ENCODE results near the gene CADM2.
"Not testable (repeated sequence)": the region's sequence is repeated elsewhere in the genome, so short reads cannot be mapped to it uniquely, and the experiment has no call there.

The CADM2 gene

DNA sequence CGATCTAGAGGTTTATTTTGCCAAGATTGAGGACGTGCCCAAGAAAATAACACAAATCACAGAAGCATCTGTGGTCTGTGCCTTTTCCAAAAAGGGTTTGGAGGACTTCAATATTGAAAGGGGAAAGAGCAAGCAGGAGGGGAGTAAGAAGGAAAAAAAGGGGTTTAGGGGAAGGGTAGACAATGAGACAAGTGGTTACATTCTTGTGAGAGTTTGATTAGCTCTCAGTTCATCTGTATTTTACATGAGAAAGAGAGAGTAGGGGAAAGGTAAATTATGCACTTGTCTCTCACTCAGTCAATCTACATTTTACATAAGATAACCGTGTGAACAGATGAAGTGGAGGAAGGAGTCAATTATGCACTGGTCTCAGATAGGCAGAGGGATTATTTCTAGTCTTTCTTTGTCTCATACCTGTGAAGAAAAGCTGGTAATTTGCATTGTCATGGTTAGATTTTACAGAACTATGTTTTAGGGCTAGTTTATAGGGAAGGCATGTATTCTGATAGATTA, 931.3 kb downstream of the CADM2 start:
- DNase-seq (ENCODE audit: low read depth in 4 of 4, low spot score in 1 of 4): no peak

DNA sequence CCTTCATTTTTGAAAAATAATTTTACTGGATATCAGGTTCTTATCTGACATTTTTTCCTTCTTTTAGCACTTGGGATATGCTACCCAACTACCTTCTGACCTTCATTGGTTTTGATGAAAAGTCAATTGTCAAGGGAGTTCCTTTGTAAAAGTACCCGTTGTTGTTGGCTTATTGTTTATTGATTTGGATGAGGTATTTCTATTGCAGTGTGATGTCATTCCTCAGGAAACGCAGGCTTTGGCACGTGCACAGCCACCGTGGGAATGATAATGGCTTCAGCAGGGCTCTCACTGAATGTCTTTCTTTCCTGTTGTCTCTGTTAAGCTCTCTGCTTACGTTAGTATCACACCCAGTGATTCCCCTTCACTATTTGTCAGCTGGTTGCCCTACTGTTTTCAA, 944.6 kb downstream of the CADM2 start:
- no peak for DNase-seq (ENCODE audit: low read depth in 4 of 4, low spot score in 1 of 4)

DNA sequence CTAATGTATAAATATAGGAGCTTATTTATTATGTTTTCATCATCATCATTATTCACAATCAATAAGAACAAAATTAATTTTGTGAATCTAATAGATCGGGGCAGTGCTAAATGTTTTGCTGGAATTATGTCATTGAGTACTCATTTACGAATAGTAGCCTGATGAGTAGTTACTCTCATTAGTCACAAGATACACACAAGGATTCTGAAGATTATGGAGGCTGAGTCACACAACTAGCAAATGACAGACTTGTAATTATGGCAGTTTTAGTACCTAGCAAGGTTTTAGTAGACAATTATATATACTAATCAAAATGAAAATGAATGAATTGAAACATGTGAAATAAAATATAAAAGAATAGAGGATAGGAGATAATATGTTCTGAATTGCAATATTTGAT, 954.2 kb downstream of the CADM2 start:
- DNase-seq (ENCODE audit: low read depth in 4 of 4, low spot score in 1 of 4): no peak

- no peak for DNase-seq (ENCODE audit: low read depth in 4 of 4, low spot score in 1 of 4)
Measured at GRCh38 chr3:85922374-85922773, 963.6 kb downstream of the CADM2 start.

DNA sequence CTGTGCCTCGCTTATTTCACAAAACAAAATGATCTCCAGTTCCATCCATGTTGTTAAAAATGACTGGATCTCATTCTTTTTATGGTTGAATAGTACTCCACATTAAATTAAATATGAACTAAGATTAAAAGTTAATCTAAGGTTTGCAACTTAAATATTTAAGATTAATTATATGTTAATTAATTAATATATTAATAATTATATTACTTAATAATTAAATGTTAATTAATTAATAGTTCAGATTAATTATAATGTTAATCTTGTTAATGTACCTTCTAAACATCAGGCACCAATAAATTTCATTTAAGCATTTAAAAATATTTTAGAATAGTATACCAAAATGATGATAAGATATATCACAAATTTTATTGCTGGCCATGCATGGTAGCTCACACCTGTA, 971.9 kb downstream of the CADM2 start:
- DNase-seq (ENCODE audit: low read depth in 4 of 4, low spot score in 1 of 4): no peak

- no peak for DNase-seq (ENCODE audit: low read depth in 4 of 4, low spot score in 1 of 4)
Measured at GRCh38 chr3:85933326-85933725, 974.5 kb downstream of the CADM2 start.

GRCh38 chr3:85935171-85935570, 976.4 kb downstream of the CADM2 start:
- DNase-seq (ENCODE audit: low read depth in 4 of 4, low spot score in 1 of 4): no peak

GRCh38 chr3:85939074-85939482, 980.3 kb downstream of the CADM2 start:
- DNase-seq (ENCODE audit: low read depth in 4 of 4, low spot score in 1 of 4): no peak

DNA sequence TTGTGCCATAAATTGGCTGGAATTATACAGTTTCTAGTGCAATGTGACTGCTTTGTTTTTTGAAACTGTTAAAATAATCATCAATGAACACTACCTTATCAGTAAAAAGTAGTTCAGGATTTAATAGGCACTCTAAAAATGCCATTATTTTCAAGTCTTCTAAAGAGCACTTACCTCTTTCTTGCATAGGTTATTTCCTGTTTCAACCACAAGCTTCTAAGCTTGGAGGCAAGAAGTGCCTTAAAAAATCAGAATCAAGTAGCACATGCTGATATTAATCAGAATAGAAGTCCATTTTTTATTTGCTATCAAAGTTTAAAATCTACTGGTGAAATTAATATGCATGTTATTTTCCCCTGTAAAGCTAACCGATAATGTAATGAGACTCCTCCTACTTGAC, 991.6 kb downstream of the CADM2 start:
- DNase-seq (ENCODE audit: low read depth in 4 of 4, low spot score in 1 of 4): no peak

- DNase-seq (ENCODE audit: low read depth in 4 of 4, low spot score in 1 of 4): no peak
Measured at GRCh38 chr3:85960793-85961192, 1002.0 kb downstream of the CADM2 start.

- DNase-seq (ENCODE audit: low read depth in 4 of 4, low spot score in 1 of 4): no peak
Measured at GRCh38 chr3:85977615-85978338, 1019.0 kb downstream of the CADM2 start.

GRCh38 chr3:85979034-85979433, 1020.2 kb downstream of the CADM2 start:
- no peak for DNase-seq (ENCODE audit: low read depth in 4 of 4, low spot score in 1 of 4)

DNA sequence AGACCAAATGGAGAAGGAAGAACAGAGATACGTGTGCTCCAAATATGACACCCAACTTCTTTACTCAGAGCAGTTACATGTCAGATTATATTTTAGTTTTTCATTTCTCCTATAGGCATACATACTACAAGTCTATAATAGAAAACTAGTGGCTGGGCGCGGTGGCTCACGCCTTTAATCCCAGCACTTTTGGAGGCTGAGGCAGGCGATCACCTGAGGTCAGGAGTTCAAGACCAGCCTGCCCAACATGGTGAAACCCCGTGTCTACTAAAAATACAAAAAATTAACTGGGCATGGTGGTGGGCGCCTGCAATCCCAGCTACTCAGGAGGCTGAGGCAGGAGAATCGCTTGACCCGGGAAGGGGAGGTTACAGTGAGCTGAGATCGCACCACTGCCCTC, 1030.8 kb downstream of the CADM2 start:
- DNase-seq (ENCODE audit: low read depth in 4 of 4, low spot score in 1 of 4): not testable (repeated sequence)

DNA sequence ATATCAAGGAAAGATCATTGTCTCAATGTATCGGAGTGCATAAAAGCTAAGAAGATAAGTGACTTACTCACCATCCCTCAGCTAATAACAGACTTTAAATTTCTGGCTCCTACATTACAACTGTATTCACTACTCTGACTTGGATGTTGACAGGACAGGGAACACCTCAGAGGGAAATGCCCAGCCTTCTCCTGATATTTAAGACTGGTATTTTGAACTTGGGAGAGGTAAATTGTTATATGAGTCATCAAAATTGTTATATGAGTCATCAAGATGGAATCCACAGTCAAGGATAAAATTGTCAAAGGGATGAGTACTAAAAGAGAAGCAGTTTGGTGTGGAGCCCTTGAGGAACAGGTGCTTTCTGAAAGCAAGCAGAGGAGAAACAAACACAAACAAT, 1070.8 kb downstream of the CADM2 start:
- DNase-seq (ENCODE audit: low read depth in 4 of 4, low spot score in 1 of 4): no peak

DNA sequence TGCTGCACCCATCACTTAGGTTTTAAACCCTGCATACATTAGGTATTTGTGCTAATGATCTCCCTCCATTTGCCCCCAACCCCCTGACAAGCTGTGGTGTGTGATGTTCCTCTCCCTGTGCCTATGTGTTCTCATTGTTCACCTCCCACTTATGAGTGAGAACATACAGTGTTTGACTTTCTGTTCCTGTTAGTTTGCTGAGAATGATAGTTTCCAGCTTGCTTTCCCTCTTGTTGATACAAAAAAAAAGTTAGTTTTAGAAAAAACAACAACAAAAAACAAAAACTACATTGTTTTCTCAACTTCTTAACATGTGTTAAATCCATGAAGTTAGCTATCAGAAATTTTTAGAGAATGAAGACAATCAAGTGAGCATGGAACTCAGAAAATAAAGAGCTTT, 1079.1 kb downstream of the CADM2 start:
- DNase-seq (ENCODE audit: low read depth in 4 of 4, low spot score in 1 of 4): no peak

- no peak for DNase-seq (ENCODE audit: low read depth in 4 of 4, low spot score in 1 of 4)
Measured at GRCh38 chr3:86046436-86047136, 1087.8 kb downstream of the CADM2 start.

GRCh38 chr3:86047161-86047560, 1088.4 kb downstream of the CADM2 start:
- DNase-seq (ENCODE audit: low read depth in 4 of 4, low spot score in 1 of 4): no peak

DNA sequence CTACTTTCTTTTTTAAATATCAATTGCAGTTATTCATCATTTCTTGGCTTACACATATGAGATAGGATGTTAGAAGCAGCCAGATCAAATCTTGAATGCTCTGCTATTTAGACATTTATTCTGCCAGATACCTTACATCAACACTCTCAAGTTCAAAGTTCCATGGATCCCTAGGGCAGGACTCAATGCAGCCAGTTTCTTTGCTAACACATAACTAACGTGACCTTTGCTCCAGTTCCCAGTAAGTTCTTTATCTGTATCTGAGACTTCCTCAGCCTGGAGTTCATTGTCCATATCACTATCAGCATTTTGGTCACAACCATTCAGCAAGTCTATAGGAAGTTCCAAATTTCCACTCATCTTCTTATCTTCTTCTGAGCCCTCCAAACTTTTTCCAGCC, 1092.3 kb downstream of the CADM2 start:
- DNase-seq (ENCODE audit: low read depth in 4 of 4, low spot score in 1 of 4): no peak

DNA sequence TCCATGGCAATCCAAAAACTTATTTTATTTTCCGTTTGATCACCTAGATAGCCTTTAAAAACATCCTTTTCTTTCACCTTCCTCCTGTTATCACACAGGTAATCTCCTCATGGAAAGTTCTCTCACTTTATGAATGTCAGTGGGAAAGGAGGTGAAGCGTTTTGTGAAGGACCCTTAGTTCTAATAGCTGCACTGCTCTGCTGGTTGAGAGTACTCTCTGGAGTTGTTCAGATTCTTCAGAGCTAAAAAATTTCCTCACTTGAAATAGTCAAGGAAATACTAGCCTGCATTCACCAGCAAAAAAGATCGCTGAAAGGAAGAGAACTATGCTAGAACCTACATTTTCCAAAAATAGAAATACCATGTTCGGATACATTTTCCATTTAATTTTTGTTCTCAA, 1097.2 kb downstream of the CADM2 start:
- DNase-seq (ENCODE audit: low read depth in 4 of 4, low spot score in 1 of 4): no peak

DNA sequence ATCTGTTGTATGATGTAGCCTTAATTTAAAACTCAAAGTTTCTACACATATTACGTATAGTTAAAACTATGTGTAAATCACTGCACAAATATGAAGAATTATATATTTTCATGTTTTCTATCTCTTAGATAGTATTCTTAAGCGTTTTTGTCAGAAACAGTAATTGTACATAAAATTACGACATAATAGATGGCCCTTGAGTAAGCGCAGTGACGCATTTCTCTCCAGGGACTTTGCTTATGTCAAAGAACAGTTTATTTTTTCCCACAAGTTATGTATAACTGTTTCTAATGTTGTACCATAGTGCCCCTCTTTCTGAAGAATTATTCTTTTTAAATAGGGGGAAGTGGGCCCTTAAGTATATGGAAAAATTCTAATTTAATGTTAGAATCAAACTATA, 1098.2 kb downstream of the CADM2 start:
- no peak for DNase-seq (ENCODE audit: low read depth in 4 of 4, low spot score in 1 of 4)

DNA sequence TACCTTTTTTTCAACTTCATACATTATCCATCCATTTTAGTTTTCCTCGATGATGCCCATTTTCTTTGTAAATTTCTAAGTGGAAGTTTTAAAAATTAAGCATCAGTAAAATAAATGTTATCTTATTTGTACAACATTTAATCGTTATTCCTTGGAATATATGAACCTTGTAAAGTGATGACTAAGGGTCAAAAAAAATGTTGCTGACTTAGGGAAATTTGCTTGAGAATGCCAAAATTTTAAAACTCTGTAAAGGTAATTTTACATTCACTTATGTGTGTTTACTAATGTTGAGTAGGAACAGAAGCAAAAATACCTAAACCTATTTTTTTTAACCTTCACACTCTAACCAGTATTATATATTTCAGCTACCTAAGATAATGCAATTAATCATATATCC, 1115.0 kb downstream of the CADM2 start:
- no peak for DNase-seq (ENCODE audit: low read depth in 4 of 4, low spot score in 1 of 4)

DNA sequence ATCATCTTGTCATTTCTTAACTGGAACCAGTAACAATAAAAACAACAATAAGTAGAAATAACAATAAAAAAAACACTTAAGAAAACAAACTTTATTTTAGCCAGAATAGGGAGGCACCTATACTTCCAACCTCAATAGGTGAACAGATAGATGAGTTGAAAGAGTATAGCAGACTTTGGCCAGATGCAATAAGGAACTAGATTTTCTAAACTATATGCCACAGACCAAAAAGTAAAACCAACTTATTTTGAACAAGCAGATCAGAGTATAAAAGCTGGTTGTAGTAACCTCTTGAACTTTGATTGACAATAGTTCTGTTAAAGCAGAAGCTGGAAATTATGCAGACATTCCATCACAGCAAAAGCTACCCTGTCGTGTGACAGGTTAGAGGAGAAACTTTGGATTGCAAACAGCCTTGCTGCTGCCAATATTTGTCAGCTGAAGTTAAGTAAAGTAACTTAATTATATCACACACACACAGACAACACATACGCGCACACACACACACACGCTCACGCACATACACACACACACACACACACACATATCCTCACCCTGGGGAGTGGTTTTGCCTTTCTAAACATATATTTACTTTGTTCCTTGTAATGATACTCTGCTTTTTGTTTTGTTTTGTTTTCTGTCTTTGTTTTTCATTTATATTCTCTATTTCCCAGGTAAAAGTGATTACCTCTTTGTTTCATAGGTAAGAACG, 1128.5 kb downstream of the CADM2 start:
- no peak for DNase-seq (ENCODE audit: low read depth in 4 of 4, low spot score in 1 of 4)

All from stimulated activated CD4-positive, alpha-beta T cell treated with anti-CD3 and anti-CD28 coated beads, Interleukin-1b, Interleukin-23, amount 100 ng/mL, for 24 hours (primary cell).